Stimulated activated CD4-positive, alpha-beta T cell treated with anti-CD3 and anti-CD28 coated beads, Interleukin-1b, Interleukin-23, amount 100 ng/mL, for 1 hour (primary cell): ENCODE results near the gene CD84.
"Not testable (repeated sequence)": the region's sequence is repeated elsewhere in the genome, so short reads cannot be mapped to it uniquely, and the experiment has no call there.

ENCODE experiments used
- DNase-seq, 2 donors: peaks; one replicate each; pipeline ENCODE4 v3.0.0-alpha.2; 2020; ENCODE audit warnings: low read depth in 2 of 2

CD84 gene

DNA sequence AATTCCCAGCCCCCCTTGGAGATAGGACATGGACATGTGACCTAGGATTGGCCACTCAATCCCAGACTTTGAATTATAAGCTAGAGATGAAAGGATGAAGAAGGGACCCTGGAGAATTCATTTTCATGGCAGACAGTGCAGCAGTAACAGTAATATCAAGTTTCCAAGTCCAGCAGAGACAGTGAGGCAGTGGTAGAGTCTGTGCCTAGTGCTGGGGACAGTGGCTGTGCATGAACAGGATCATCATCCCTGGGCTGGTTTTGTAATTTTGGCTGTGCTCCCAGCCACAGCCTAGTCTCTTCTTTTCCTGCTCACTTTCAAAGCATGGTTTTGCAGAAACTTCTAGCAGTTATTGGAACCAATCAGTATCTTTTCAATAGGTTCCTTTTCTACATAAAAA is 29.6 kb upstream of the CD84 start:
- no peak for DNase-seq

DNA sequence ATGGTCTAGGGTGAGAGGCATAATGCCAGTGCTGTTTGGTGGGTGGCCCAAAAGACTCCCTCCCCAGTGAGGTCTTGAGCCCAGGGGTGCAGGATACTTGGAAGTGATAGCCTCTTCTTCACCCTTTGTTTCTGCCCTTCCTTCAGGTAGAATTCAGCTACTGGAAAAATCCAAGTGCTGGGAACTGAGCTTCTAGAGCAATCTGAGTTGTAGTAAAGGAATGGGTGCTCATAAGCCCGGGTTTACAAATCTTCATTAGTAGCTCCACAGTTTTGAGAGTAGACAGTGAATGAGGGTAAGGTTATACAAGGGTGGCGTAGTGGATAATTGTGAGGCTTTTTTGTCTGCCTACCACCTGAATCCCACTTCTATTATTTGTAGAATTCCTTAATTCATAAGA is 29.2 kb upstream of the CD84 start:
- DNase-seq, result no peak

DNA sequence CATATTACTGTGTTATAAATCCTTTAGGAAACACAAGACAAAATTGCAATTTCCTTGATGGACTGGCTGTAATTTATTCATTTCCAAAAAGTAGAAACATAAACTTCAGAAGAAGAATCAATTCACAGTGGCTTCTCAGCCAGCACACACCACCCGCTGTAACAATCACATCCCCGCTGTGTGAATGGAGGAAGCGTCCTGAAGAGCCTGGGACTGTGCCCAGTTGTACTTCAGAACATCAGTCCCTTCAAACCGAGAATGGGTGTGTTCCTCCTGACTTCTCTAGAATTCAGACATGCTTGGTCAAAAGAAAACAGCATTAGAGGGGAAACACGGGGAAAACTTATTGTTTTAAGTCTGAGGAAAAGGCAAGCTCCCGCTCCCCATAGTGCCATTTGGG is 28.8 kb upstream of the CD84 start:
- no peak for DNase-seq

GRCh38 chr1:160607672-160608032 is 28.4 kb upstream of the CD84 start:
- DNase-seq, result no peak

DNA sequence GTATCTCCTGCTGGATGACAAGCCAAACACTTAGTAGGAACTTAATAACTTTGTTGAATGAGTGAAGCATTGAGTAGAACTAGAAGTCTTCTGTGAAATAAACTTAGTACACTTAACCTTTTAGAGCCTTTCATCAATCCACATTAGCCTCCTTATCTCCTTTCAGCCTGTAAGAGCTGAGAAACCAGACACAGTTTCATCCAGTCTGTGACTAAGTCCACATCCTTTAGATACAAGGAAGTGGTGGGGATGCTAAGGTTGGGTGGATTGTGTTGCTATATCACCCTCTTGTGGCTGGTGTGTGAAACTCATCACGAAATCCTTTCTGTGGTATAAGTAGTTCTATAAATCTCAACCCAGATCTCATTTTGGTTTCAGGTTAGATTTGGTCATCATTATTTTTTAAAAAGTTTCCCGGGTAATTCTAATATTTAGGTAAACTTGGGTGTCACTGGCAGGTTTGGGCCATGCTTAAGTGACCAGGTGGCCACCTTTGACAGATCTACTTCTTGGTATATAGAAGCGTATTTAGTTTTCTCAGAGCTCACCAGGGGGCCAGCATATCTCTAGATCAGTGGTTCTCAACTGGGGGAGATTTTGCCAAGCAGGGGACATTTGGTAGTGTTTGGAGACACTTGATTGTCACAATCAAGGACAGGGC is 27.8 kb upstream of the CD84 start:
- peak in 1 of 2 donors; percentile 37 for DNase-seq

GRCh38 chr1:160606611-160607010 is 27.3 kb upstream of the CD84 start:
- DNase-seq, result no peak

DNA sequence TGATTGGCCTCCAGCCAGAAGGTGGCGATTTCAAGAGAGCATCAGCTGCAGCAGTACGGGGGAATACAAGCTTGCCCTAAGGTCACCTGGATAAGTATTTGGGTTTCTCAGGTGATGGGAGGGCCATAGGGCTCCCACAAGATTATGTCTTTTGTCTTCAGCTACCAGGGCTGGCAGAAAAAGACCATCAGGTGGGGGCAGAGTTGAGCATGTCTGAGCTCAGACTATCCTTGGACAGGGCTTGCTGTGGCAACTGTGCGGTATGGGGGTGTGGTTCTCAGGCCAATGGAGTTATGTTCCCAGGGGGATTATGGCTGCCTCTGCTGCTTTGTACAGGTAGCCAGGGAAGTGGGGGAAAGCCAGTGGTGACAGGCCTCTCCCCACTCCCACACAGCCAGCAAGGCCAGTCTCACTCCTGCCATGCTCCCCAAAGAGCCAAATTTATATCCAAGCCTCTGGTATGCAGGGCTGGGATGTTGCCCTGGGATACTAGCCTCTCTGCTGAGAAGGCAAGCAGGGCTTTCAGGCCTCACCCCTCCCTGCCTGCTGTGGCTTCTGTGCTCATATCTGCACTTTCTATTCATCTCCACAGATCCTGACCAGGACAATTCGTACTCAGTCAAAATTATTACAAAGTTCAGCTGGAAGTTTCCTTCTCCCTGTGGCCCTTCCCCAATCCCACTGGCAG is 26.6 kb upstream of the CD84 start:
- DNase-seq, result no peak

- DNase-seq, result no peak
These were observed 25.9 kb upstream of the CD84 start for GRCh38 chr1:160605205-160605604.

GRCh38 chr1:160597705-160598104 is 18.4 kb upstream of the CD84 start:
- DNase-seq, result no peak

GRCh38 chr1:160597051-160597450 is 17.8 kb upstream of the CD84 start:
- no peak for DNase-seq

- no peak for DNase-seq
These were observed 11.2 kb upstream of the CD84 start for GRCh38 chr1:160590488-160590887.

- no peak for DNase-seq
These were observed 9.2 kb upstream of the CD84 start for GRCh38 chr1:160588468-160588867.

DNA sequence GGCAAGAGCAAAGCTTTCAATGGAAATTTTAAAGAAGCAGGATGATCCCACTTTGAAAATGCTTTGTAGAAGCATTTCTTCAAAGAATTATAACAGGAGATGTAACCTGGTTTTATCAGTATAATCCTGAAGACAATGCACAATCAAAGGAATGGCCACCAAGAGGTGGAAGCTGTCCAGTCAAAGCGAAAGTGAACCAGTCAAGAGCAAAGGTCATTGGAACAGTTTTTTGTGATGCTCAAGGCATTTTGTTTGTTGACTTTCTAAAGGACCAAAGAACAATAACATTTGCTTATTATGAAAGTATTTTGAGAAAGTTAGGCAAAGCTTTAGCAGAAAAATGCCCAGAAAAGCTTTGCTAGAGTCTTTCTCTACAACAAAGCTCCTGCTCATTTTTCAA is 5.5 kb upstream of the CD84 start:
- DNase-seq, result no peak

DNA sequence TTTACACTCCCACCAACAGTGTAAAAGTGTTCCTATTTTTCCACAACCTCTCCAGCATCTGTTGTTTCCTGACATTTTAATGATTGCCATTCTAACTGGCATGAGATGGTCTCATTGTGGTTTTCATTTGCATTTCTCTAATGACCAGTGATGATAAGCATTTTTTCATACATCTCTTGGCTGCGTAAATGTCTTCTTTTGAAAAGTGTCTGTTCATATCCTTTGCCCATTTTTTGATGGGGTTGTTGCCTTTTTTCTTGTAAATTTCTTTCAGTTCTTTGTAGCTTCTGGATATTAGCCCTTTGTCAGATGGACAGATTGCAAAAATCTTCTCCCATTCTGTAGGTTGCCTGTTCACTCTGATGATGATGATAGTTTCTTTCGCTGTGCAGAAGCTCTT is 3.7 kb upstream of the CD84 start:
- DNase-seq, result not testable (repeated sequence)

- no peak for DNase-seq
These were observed 2.7 kb upstream of the CD84 start for GRCh38 chr1:160581961-160582360.

DNA sequence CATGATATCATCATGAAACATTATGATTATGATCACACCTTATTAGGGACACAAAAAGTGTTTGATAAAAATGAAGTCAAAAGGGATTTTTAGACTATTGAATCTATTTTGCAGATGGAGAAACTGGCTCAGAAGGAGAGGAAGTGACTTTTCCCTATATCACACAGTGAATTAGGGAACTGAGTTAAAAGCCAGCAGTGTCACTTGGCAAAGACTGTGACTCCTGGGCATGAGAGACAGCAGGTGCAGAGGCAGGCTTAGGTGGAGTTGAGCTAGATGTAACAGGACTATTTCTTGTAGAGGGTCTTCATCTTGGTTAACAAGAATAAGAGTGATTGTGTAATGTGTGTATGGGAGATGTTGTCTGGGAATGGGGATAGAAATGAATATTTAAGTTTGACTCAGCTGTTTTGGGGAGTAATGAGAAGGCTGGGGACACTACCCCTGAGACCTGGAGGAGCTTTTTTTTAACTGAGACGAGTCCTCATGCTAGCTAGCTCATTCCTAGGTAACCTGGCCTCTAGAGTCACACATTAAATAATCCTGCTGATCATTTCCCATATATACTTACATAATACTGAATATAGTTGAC is 1.0 kb upstream of the CD84 start:
- DNase-seq, result no peak

DNA sequence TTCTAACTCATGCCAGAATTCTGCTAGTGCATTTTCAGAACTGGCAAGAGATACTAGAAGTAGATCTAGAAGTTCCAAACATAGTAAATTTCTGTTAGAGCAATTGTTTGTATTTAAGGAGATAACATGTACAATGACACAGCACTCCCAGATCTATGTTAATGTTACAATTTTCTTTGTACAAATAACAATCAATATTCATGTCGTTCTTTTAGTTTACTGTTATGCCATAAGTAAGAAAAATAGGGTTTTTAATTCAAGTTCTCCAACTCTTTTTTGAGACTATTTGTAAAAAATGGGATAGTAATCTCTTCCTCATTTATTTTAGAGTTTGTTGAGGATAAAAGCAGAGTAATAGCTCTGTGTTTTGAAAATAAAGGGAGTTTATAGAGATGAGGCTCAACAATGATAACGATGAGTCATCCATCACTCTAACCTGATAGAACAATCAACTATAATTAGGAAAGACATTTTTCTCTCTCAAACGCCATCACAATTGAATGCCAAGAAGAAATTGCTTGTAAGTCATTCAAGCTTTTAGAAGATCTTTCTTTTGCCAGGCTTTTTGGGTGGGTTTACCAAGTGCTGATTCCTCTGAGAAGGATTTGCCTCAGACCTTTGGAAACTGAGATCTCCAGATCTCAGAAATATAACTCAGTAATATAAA is 638 bp downstream of the CD84 start:
- DNase-seq, result no peak

- DNase-seq, result no peak
These were observed 1.1 kb downstream of the CD84 start for GRCh38 chr1:160578175-160578524.

- DNase-seq, result no peak
These were observed 1.6 kb downstream of the CD84 start for GRCh38 chr1:160577671-160578070.

DNA sequence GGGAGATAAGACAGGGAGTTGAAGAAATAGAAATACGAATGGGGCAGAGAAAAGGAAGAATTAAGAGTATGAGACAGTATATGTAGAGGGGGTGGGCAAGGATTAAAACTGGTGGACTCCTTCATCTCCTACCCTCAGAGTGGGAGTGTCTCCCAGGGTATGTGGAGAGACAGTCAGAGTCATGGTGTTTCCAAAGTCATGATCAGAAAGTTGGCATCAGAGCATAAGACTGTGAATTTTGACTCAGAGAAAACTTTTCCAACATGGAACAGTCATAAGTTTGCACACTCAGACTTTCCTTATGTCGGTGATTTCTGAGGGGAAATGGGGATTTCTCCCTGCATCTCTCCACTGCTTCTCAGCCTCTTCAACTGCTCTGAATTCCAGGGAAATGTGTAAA is 2.4 kb downstream of the CD84 start:
- DNase-seq, result no peak

DNA sequence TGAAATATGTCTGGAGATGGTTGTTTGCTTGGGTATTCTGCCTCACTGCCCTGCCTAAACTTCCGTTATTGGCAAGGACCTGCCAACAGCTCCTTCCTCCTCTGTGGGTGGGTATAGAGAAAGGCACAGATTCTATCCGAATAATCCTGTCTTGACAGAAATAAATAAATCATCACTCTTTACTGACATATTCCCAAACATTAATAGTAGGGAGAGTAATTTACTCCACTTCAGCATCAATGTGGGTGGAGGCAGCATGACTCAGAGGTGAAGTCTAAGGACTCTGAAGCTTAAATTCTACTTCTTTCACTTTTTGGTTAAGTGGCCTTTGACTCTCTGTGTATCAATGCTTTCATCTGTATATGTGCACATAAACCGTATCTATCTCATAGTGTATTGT is 2.9 kb downstream of the CD84 start:
- no peak for DNase-seq

DNA sequence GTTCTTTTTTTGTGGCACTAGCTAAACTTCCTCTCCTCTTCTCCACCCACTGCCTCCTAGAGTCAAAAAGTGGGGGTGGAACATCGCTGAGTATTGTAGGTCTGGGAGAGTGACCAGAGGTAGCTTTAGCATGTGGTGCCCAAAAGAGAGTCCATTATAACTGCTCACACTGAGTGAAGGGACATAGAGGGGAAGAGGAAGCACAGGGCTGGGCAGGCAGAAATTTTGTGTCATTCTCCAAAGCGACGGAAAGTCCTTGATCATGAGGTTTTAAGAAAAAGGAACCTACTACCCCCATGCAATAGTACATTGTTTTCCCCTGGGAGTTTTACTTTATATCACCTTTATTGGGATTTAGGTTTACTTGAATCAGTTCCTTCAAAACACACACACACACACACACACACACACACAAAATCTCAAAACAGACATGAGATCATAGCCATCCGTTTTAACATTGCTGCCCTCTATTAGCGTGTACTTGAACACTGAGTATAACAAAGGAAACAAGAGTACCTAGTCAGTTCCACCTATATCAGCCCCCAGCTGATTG is 4.1 kb downstream of the CD84 start:
- DNase-seq, result no peak

GRCh38 chr1:160570840-160571239 is 8.5 kb downstream of the CD84 start:
- DNase-seq, result no peak
